Measurements from ENCODE around the gene PTPRM.

Gene PTPRM

GRCh38 chr18:7895346-7895745, 328.2 kb downstream of the PTPRM start:
- POLR2A ChIA-PET = no interaction called here
- no peak for DNase-seq (ENCODE audit: extremely low spot score)
- no peak for TF ChIP-seq CTCF (IDR thresholded peaks at IDR 0.05; ENCODE audit: control extremely low read depth, extremely low read depth, low read depth, missing control alignments)
- CTCF ChIA-PET = no interaction called here

- CTCF ChIA-PET = interaction anchor here (1.2 kb wide), 1 partner anchor 22 kb away, joined by 3 read pairs; no protein-coding TSS in a partner anchor
- POLR2A ChIA-PET = no interaction called here
Measured at GRCh38 chr18:7896161-7896560, 329.0 kb downstream of the PTPRM start.

DNA sequence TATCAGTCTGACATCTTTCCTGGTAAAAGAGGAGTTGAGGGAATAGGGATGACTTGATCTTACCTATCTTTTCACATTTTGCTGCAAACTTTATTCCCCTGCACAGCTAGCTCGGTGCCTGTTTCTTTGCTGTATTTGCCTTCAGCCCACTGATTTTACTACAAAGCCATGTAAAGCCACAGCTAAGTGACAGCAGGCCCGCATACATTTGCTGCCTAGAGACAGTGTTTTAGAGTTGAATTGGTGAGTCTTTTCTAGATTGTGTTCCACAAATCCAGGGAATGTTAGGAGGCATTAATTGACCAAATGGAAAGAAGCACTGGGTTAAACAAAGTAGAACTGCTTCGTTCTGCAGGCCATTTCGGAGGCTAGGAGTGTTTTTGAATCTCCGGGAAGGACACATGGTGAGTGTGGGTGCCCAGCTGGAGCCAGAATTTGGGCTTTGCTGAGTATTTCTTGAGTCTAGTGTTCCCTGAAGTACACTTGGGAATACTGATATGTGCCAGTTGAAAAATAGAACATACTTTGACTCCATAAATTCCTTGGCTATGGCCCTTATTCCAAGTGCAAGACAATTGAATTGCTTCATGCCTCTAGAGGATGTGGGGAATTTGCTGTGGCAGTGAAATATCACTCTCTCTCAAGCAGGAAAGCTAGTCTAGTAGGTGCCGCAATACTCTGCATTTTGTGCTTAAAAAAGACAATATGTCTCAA, 329.8 kb downstream of the PTPRM start:
- CTCF ChIA-PET = interaction anchor here (1.2 kb wide), 2 partner anchors 12 to 21 kb away, joined by 3 read pairs; no protein-coding TSS in a partner anchor

More at GRCh38 chr18:7896161-7896560, 329.0 kb downstream of the PTPRM start:
- no peak for TF ChIP-seq CTCF (IDR thresholded peaks at IDR 0.05; ENCODE audit: control extremely low read depth, extremely low read depth, low read depth, missing control alignments)
- no peak for DNase-seq (ENCODE audit: extremely low spot score)

DNA sequence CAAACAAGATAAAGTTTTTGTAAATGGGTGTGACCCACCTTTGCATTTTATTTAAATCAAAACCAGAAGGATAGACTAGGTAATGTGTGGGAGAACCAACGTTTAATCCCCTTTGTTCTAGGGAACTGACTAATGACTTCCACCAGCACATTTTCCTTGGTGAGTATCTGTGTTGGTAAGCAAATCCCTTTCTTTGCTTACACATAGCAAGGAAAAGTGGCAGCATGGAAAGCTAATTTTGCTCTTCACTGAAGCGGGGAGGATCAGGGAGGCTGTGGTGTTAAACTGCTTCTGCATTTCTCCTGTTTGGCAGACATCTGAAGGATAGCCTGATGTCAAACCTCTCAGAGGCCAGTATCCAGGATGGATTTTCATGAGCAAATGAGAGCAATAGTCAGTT, 331.1 kb downstream of the PTPRM start:
- ChIA-PET POLR2A (no interaction called here), CTCF (no interaction called here)
- DNase-seq (ENCODE audit: extremely low spot score) = no peak
- no peak for TF ChIP-seq CTCF (IDR thresholded peaks at IDR 0.05; ENCODE audit: control extremely low read depth, extremely low read depth, low read depth, missing control alignments)

More for the DNA sequence above, 329.8 kb downstream of the PTPRM start:
- no peak for DNase-seq (ENCODE audit: extremely low spot score)
- no peak for TF ChIP-seq CTCF (IDR thresholded peaks at IDR 0.05; ENCODE audit: control extremely low read depth, extremely low read depth, low read depth, missing control alignments)
- POLR2A ChIA-PET = no interaction called here

- no peak for TF ChIP-seq CTCF (IDR thresholded peaks at IDR 0.05; ENCODE audit: control extremely low read depth, extremely low read depth, low read depth, missing control alignments)
- CTCF ChIA-PET = no interaction called here
Measured at GRCh38 chr18:7899078-7899477, 332.0 kb downstream of the PTPRM start.

GRCh38 chr18:7900091-7900490, 333.0 kb downstream of the PTPRM start:
- no peak for DNase-seq (ENCODE audit: extremely low spot score)
- CTCF ChIA-PET = no interaction called here
- POLR2A ChIA-PET = no interaction called here
- TF ChIP-seq CTCF (IDR thresholded peaks at IDR 0.05; ENCODE audit: control extremely low read depth, extremely low read depth, low read depth, missing control alignments) = no peak

More at GRCh38 chr18:7899078-7899477, 332.0 kb downstream of the PTPRM start:
- DNase-seq (ENCODE audit: extremely low spot score) = no peak
- POLR2A ChIA-PET = no interaction called here
